Measurements from ENCODE around the gene GNAS-AS1.

DNA sequence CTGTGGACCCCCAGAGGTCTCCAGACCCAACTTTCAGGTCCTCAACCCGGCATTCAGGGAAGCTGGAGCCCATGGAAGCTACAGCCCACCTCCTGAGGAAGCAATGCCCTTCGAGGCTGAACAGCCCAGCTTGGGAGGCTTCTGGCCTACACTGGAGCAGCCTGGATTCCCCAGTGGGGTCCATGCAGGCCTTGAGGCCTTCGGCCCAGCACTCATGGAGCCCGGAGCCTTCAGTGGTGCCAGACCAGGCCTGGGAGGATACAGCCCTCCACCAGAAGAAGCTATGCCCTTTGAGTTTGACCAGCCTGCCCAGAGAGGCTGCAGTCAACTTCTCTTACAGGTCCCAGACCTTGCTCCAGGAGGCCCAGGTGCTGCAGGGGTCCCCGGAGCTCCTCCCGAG is 2.8 kb upstream of the GNAS-AS1 start:
- TF ChIP-seq, protein P1, sequence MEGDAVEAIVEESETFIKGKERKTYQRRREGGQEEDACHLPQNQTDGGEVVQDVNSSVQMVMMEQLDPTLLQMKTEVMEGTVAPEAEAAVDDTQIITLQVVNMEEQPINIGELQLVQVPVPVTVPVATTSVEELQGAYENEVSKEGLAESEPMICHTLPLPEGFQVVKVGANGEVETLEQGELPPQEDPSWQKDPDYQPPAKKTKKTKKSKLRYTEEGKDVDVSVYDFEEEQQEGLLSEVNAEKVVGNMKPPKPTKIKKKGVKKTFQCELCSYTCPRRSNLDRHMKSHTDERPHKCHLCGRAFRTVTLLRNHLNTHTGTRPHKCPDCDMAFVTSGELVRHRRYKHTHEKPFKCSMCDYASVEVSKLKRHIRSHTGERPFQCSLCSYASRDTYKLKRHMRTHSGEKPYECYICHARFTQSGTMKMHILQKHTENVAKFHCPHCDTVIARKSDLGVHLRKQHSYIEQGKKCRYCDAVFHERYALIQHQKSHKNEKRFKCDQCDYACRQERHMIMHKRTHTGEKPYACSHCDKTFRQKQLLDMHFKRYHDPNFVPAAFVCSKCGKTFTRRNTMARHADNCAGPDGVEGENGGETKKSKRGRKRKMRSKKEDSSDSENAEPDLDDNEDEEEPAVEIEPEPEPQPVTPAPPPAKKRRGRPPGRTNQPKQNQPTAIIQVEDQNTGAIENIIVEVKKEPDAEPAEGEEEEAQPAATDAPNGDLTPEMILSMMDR (IDR thresholded peaks at IDR 0.05; ENCODE audit: insufficient read depth, low read length, poor library complexity, severe bottlenecking) = no peak
- no peak for TF ChIP-seq EZH2phosphoT487 (conservative IDR thresholded peaks at IDR 0.05; ENCODE audit: low read length)

Data from SU-DHL-6 (cell line).